ENCODE results near the gene SLAMF9. TPM values are rescaled to one million over a fixed set of nuclear protein-coding genes. Genes with fewer than 3 reads are reported as not detected.

SLAMF9 gene
- total RNA-seq, 1 experiment from 2014 or later, result 0.94 TPM

DNA sequence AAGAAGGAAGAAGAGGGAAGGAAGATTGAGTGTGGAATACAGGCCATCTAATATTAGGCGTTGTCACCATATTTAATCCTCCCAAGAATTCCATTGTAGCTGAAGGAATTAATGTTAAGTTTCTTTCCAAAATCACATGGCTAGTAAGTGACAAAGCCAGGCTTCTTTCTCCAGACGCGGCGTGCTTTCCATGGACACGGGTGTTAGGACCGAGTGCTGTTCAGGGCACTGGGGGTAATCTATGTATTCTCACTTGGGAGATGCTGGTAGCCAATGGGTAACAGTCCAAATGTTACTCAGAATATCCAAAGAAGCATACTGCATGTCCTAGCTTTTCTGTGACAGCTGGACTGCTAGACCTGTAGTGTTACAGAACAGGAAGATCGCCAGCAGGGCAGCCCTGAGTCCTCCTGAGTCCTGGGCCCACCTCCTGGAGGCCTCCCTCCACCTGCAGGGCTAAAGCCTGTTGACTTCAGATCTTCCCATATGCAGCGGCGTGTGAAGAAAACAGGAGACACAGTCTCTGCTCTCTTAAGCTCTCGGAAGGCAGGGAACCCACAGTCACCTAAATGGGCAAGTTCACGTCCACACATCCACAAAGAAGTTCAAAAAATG, 13.9 kb downstream of the SLAMF9 start:
- ChIA-PET POLR2A (ENCODE audit: unreplicated experiment) (interaction anchor here (0.6 kb wide), 1 partner anchor 68 kb away, joined by 3 read pairs; no protein-coding TSS in a partner anchor), CTCF (interaction anchor here (0.5 to 2.1 kb wide), 2 partner anchors 67 to 68 kb away, joined by 3 to 12 read pairs; no protein-coding TSS in a partner anchor)
- no TSS peak for BruUV-seq (replicated peaks)
- peaks cover 17% of the 10 kb centered on the region; the same call in 1 of the 2 replicates for H3K79me2 ChIP-seq (ENCODE audit: low read depth)
- H3K4me1 ChIP-seq (replicated peaks; ENCODE audit: insufficient read depth), result peaks cover 44% of the 10 kb centered on the region
- no peaks in the 10 kb centered on the region for H4K20me1 ChIP-seq (ENCODE audit: insufficient read depth)
- no peak for TF ChIP-seq EZH2 (IDR thresholded peaks at IDR 0.05; ENCODE audit: low read depth)
- TF ChIP-seq, protein P1, sequence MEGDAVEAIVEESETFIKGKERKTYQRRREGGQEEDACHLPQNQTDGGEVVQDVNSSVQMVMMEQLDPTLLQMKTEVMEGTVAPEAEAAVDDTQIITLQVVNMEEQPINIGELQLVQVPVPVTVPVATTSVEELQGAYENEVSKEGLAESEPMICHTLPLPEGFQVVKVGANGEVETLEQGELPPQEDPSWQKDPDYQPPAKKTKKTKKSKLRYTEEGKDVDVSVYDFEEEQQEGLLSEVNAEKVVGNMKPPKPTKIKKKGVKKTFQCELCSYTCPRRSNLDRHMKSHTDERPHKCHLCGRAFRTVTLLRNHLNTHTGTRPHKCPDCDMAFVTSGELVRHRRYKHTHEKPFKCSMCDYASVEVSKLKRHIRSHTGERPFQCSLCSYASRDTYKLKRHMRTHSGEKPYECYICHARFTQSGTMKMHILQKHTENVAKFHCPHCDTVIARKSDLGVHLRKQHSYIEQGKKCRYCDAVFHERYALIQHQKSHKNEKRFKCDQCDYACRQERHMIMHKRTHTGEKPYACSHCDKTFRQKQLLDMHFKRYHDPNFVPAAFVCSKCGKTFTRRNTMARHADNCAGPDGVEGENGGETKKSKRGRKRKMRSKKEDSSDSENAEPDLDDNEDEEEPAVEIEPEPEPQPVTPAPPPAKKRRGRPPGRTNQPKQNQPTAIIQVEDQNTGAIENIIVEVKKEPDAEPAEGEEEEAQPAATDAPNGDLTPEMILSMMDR (conservative IDR thresholded peaks at IDR 0.05), result no peak
- 0 out of 2 replicates have a peak, but pooled peaks cover 4% of the 10 kb centered on the region for H3K36me3 ChIP-seq (ENCODE audit: low read depth)
- H3K9me3 ChIP-seq (ENCODE audit: insufficient read depth, low read depth), result no peaks in the 10 kb centered on the region
- no peak overlapping the region for H3K4me3 ChIP-seq
- DNase-seq, result no peak
- no peaks in the 10 kb centered on the region for H3K9me2 ChIP-seq (ENCODE audit: insufficient read depth)
- H3K4me2 ChIP-seq, result no peak overlapping the region
- intact Hi-C loops (cut with micrococcal nuclease; ENCODE audit: unreplicated experiment), result no loop called here
- peaks cover 12% of the 10 kb centered on the region; the same call in 1 of the 2 replicates for H3F3A ChIP-seq (ENCODE audit: insufficient read depth, low read depth)
- no peak overlapping the region for H2AFZ ChIP-seq
- no peaks in the 10 kb centered on the region for H3K27me3 ChIP-seq (ENCODE audit: insufficient read depth, low read depth)
- no peak overlapping the region for H3K27ac ChIP-seq

DNA sequence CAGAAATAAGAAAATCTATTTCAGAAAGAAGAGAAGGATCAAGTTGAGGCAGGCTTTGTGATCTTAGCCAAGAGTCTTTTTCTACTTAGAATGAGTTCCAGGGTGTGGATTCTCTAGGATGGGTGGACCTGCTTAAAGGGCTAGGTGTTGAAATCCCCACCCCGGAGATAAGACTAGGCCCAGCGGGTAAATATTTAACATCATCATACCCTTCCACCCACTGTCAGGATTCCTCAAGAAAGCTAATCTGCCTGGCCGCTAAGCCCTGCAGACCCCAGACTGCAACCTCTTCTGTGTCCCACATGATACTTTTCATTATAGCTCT, 14.4 kb downstream of the SLAMF9 start:
- intact Hi-C loops (cut with micrococcal nuclease; ENCODE audit: unreplicated experiment), result no loop called here
- no peaks in the 10 kb centered on the region for H4K20me1 ChIP-seq (ENCODE audit: insufficient read depth)
- ChIA-PET CTCF (interaction anchor here (0.6 to 2.1 kb wide), 2 partner anchors 67 to 123 kb away, joined by 3 to 12 read pairs; no protein-coding TSS in a partner anchor), POLR2A (ENCODE audit: unreplicated experiment) (no interaction called here)
- TF ChIP-seq, protein P1 (conservative IDR thresholded peaks at IDR 0.05), result no peak
- TF ChIP-seq EZH2 (IDR thresholded peaks at IDR 0.05; ENCODE audit: low read depth), result no peak
- H3K4me3 ChIP-seq, result no peak overlapping the region
- H3K9me3 ChIP-seq (ENCODE audit: insufficient read depth, low read depth), result no peaks in the 10 kb centered on the region
- H3K27ac ChIP-seq, result no peak overlapping the region
- peaks cover 41% of the 10 kb centered on the region for H3K4me1 ChIP-seq (replicated peaks; ENCODE audit: insufficient read depth)
- no peak overlapping the region for H3K4me2 ChIP-seq
- no peaks in the 10 kb centered on the region for H3K9me2 ChIP-seq (ENCODE audit: insufficient read depth)
- H3K27me3 ChIP-seq (ENCODE audit: insufficient read depth, low read depth), result no peaks in the 10 kb centered on the region
- DNase-seq, result no peak
- peaks cover 12% of the 10 kb centered on the region; the same call in 1 of the 2 replicates for H3F3A ChIP-seq (ENCODE audit: insufficient read depth, low read depth)
- H3K36me3 ChIP-seq (ENCODE audit: low read depth), result 0 out of 2 replicates have a peak, but pooled peaks cover 4% of the 10 kb centered on the region
- no TSS peak for BruUV-seq (replicated peaks)
- H3K79me2 ChIP-seq (ENCODE audit: low read depth), result peaks cover 12% of the 10 kb centered on the region; the same call in 1 of the 2 replicates
- H2AFZ ChIP-seq, result no peak overlapping the region

DNA sequence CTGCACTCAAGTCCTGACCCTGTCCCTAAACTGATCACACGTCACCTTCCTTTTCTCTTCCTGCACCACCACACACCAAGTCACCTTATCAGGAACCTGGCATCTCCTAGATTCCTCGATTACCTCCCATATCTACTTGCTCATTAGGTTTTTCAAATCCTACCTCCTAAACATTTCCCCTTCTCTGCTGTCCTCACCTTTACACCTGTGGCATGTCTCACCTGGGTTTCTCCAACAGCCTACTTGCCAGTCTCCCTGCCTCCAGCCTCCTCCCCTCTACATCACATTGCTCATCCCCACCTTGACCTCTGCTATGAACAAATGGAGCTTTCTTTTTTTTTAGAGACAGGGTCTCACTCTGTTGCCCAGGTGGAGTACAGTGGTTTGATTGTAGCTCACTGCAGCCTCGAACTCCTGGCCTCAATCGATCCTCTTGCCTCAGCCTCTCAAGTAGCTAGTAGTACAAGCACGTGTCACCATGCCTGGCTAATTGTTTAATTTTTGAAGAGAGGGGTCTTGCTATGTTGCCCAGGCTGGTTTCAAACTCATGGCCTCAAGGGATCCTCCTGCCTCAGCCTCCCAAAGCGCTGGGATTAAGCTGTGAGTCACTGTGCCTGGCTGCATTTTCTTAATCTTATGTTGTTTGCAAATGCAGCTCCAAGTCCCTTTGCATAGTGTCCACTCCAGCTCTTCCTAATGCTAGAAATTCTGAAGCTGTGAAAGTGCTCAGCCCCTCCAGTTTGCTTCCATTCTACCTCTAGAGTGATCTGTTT, 14.9 kb downstream of the SLAMF9 start:
- Histone ChIP-seq H2AFZ (no peak overlapping the region), H3F3A (ENCODE audit: insufficient read depth, low read depth) (peaks cover 12% of the 10 kb centered on the region; the same call in 1 of the 2 replicates), H4K20me1 (ENCODE audit: insufficient read depth) (no peaks in the 10 kb centered on the region), H3K27me3 (ENCODE audit: insufficient read depth, low read depth) (no peaks in the 10 kb centered on the region), H3K4me3 (no peak overlapping the region), H3K9me3 (ENCODE audit: insufficient read depth, low read depth) (no peaks in the 10 kb centered on the region), H3K4me2 (no peak overlapping the region), H3K36me3 (ENCODE audit: low read depth) (0 out of 2 replicates have a peak, but pooled peaks cover 4% of the 10 kb centered on the region), H3K79me2 (ENCODE audit: low read depth) (peaks cover 8% of the 10 kb centered on the region; the same call in 1 of the 2 replicates), H3K4me1 (replicated peaks; ENCODE audit: insufficient read depth) (peaks cover 35% of the 10 kb centered on the region), H3K9me2 (ENCODE audit: insufficient read depth) (no peaks in the 10 kb centered on the region), H3K27ac (no peak overlapping the region)
- TF ChIP-seq, protein P1 (conservative IDR thresholded peaks at IDR 0.05), result no peak
- intact Hi-C loops (cut with micrococcal nuclease; ENCODE audit: unreplicated experiment), result no loop called here
- CTCF ChIA-PET, result interaction anchor here (0.6 to 2.1 kb wide), 2 partner anchors 68 to 122 kb away, joined by 3 to 12 read pairs; no protein-coding TSS in a partner anchor
- POLR2A ChIA-PET (ENCODE audit: unreplicated experiment), result no interaction called here
- BruUV-seq (replicated peaks), result no TSS peak
- DNase-seq, result no peak
